IMR-90 (cell line): Measurements from ENCODE around the gene RFX3. TPM values are rescaled to one million over a fixed set of nuclear protein-coding genes. Genes with fewer than 3 reads are reported as not detected.
A peak's percentile ranks its signal among the peaks of the same experiment; 100 is the strongest.

Experiments used
- ATAC-seq: fragments of 200-7000 bp; cut with Tn5 transposase; 2 replicates; pipeline ENCODE4 v1.9.1; 2020; ENCODE audit warnings: low read depth, mild to moderate bottlenecking, moderate library complexity
- BruUV-seq: library from RNA; stranded (reverse); fragments of 400-500 nt; replicated peaks from 2 replicates; lab custom pipeline; 2021; lab: Mats Ljungman, UMichigan
- CTCF ChIA-PET: fragments of 300-600 bp; formaldehyde crosslinking; extraction: SDS; loops from one replicate; lab custom pipeline; 2021; ENCODE audit warnings: antibody characterized with exemption; lab: Yijun Ruan, JAX
- POLR2A ChIA-PET: fragments of 300-600 bp; sonication (Branson Sonifier 250); formaldehyde crosslinking; loops from one replicate; lab custom pipeline; 2022; ENCODE audit warnings: antibody characterized with exemption; ENCODE audit not compliant: unreplicated experiment; lab: Charles Lee
- DNase-seq: peaks from one replicate; pipeline ENCODE4 v3.0.0; 2013
- H2AFZ ChIP-seq: replicated peaks from 2 replicates; pipeline ENCODE3; 2013; ENCODE audit warnings: low read length, mild to moderate bottlenecking; ENCODE audit not compliant: poor library complexity
- H2AK5ac ChIP-seq: 2 replicates; pipeline ENCODE4 v1.6.1; 2013; ENCODE audit warnings: low read depth, low read length, inconsistent platforms
- H2AK9ac ChIP-seq: replicated peaks from 2 replicates; pipeline ENCODE3; 2013; ENCODE audit warnings: mild to moderate bottlenecking, low read depth, low read length, moderate library complexity; ENCODE audit not compliant: poor library complexity
- H2BK120ac ChIP-seq: 2 replicates; pipeline ENCODE4 v1.6.1; 2013; ENCODE audit warnings: low read depth, low read length, inconsistent platforms
- H2BK15ac ChIP-seq: 3 replicates; pipeline ENCODE4 v1.6.1; 2013; ENCODE audit warnings: low read depth, low read length, inconsistent platforms
- H2BK20ac ChIP-seq: 2 replicates; pipeline ENCODE4 v1.6.1; 2013; ENCODE audit warnings: low read depth, mild to moderate bottlenecking, inconsistent platforms, low read length, moderate library complexity
- H2BK5ac ChIP-seq: 2 replicates; pipeline ENCODE4 v1.6.1; 2013; ENCODE audit warnings: mild to moderate bottlenecking, low read depth, low read length, inconsistent platforms; ENCODE audit not compliant: poor library complexity, severe bottlenecking
- H3K14ac ChIP-seq: replicated peaks from 2 replicates; pipeline ENCODE4 v1.6.1; 2013; ENCODE audit warnings: low read depth, low read length, inconsistent platforms
- H3K18ac ChIP-seq: 2 replicates; pipeline ENCODE4 v1.6.1; 2013; ENCODE audit warnings: low read depth, low read length, control low read depth
- H3K23ac ChIP-seq: 2 replicates; pipeline ENCODE4 v1.6.1; 2013; ENCODE audit warnings: low read depth, low read length, inconsistent platforms
- H3K27ac ChIP-seq: 2 replicates; pipeline ENCODE4 v1.5.1; 2013; ENCODE audit warnings: mild to moderate bottlenecking, control low read depth, low read length; ENCODE audit not compliant: insufficient read depth
- H3K27me3 ChIP-seq: 2 replicates; pipeline ENCODE4 v1.6.1; 2013; ENCODE audit warnings: low read length; ENCODE audit not compliant: control insufficient read depth, insufficient read depth
- H3K36me3 ChIP-seq: 2 replicates; pipeline ENCODE4 v1.6.1; 2013; ENCODE audit warnings: low read length, mixed read lengths; ENCODE audit not compliant: control insufficient read depth, insufficient read depth
- H3K4ac ChIP-seq: 2 replicates; pipeline ENCODE4 v1.6.1; 2013; ENCODE audit warnings: low read depth, low read length, inconsistent platforms
- H3K4me1 ChIP-seq: 2 replicates; pipeline ENCODE4 v1.6.1; 2013; ENCODE audit warnings: low read length, mixed read lengths; ENCODE audit not compliant: control insufficient read depth, insufficient read depth
- H3K4me2 ChIP-seq: 2 replicates; pipeline ENCODE4 v1.6.1; 2013; ENCODE audit warnings: low read depth, mild to moderate bottlenecking, control low read depth, low read length, moderate library complexity
- H3K4me3 ChIP-seq: 2 replicates; pipeline ENCODE4 v1.5.1; 2013; ENCODE audit warnings: low read depth, mild to moderate bottlenecking, control low read depth, low read length, moderate library complexity; ENCODE audit not compliant: insufficient read depth
- H3K56ac ChIP-seq: 2 replicates; pipeline ENCODE4 v1.6.1; 2013; ENCODE audit warnings: low read length, inconsistent platforms; ENCODE audit not compliant: insufficient read depth; ENCODE audit errors: extremely low read depth
- H3K79me1 ChIP-seq, 2 experiments: 2 replicates each; pipeline ENCODE4 v1.6.1; 2013; ENCODE audit warnings: low read length in 2 of 2, inconsistent platforms in 1 of 2, low read depth in 1 of 2
- H3K9ac ChIP-seq: 2 replicates; pipeline ENCODE4 v1.6.1; 2013; ENCODE audit warnings: low read depth, low read length, control low read depth
- H3K9me1 ChIP-seq: 2 replicates; pipeline ENCODE4 v1.6.1; 2013; ENCODE audit warnings: low read length, inconsistent platforms; ENCODE audit not compliant: insufficient read depth
- H3K9me3 ChIP-seq: 2 replicates; pipeline ENCODE4 v1.6.1; 2013; ENCODE audit warnings: low read length; ENCODE audit not compliant: control insufficient read depth, insufficient read depth
- H4K20me1 ChIP-seq: 2 replicates; pipeline ENCODE4 v1.6.1; 2013; ENCODE audit warnings: low read length, inconsistent platforms; ENCODE audit not compliant: insufficient read depth
- H4K5ac ChIP-seq: 2 replicates; pipeline ENCODE4 v1.6.1; 2013; ENCODE audit warnings: mild to moderate bottlenecking, low read depth, low read length, control low read depth
- H4K8ac ChIP-seq, 2 experiments: 2 replicates each; pipeline ENCODE4 v1.6.1; 2013; ENCODE audit warnings: low read depth in 2 of 2, low read length in 2 of 2, control low read depth in 1 of 2, inconsistent platforms in 1 of 2
- H4K91ac ChIP-seq: 2 replicates; pipeline ENCODE4 v1.6.1; 2013; ENCODE audit warnings: low read depth, low read length, inconsistent platforms; ENCODE audit not compliant: insufficient read depth
- BHLHE40 ChIP-seq: fragments of 150-350 bp; IDR thresholded peaks from 2 replicates; pipeline ENCODE4 v1.6.1; 2016; ENCODE audit warnings: mild to moderate bottlenecking, low read depth, low read length
- CEBPB ChIP-seq: IDR thresholded peaks from 2 replicates; pipeline ENCODE4 v1.6.1; 2012; ENCODE audit warnings: low read depth, low read length, improper control_type of control experiment
- CHD1 ChIP-seq: IDR thresholded peaks from 2 replicates; pipeline ENCODE4 v1.6.1; 2012; ENCODE audit warnings: low read depth, low read length, improper control_type of control experiment
- FOS ChIP-seq: fragments of 150-350 bp; IDR thresholded peaks from 2 replicates; pipeline ENCODE4 v1.6.1; 2016; ENCODE audit warnings: low read depth, low read length
- MAFK ChIP-seq: IDR thresholded peaks from 2 replicates; pipeline ENCODE4 v1.6.1; 2012; ENCODE audit warnings: low read depth, low read length, improper control_type of control experiment
- MAZ ChIP-seq: IDR thresholded peaks from 2 replicates; pipeline ENCODE4 v1.6.1; 2012; ENCODE audit warnings: low read depth, mild to moderate bottlenecking, low read length, improper control_type of control experiment, moderate library complexity, borderline replicate concordance
- MXI1 ChIP-seq: IDR thresholded peaks from 2 replicates; pipeline ENCODE4 v1.6.1; 2012; ENCODE audit warnings: low read depth, mild to moderate bottlenecking, low read length, moderate library complexity, borderline replicate concordance
- NFE2L2 ChIP-seq: fragments of 150-350 bp; IDR thresholded peaks from 2 replicates; pipeline ENCODE4 v1.6.1; 2016; ENCODE audit warnings: low read depth, mild to moderate bottlenecking, low read length
- POLR2A ChIP-seq: IDR thresholded peaks from 2 replicates; pipeline ENCODE4 v1.6.1; 2012; ENCODE audit warnings: mild to moderate bottlenecking, low read depth, low read length
- RAD21 ChIP-seq: IDR thresholded peaks from 2 replicates; pipeline ENCODE4 v1.6.1; 2012; ENCODE audit warnings: low read length, improper control_type of control experiment
- RCOR1 ChIP-seq: IDR thresholded peaks from 2 replicates; pipeline ENCODE4 v1.6.1; 2012; ENCODE audit warnings: mild to moderate bottlenecking, low read length, improper control_type of control experiment; ENCODE audit not compliant: insufficient replicate concordance
- RFX5 ChIP-seq: IDR thresholded peaks from 2 replicates; pipeline ENCODE4 v1.8.0; 2012; ENCODE audit warnings: low read depth, mild to moderate bottlenecking, low read length, moderate library complexity
- SMC3 ChIP-seq: fragments of 150-350 bp; IDR thresholded peaks from 2 replicates; pipeline ENCODE4 v1.6.1; 2016; ENCODE audit warnings: low read depth, mild to moderate bottlenecking, antibody characterized with exemption, low read length, moderate library complexity
- USF2 ChIP-seq: fragments of 150-350 bp; IDR thresholded peaks from 2 replicates; pipeline ENCODE4 v1.6.1; 2017; ENCODE audit warnings: mild to moderate bottlenecking, antibody characterized with exemption, low read length, low read depth
- WGBS, 2 experiments: methylation state at CpG; one replicate each; pipeline versions ENCODE4 v1.1.5 to v1.1.7; 2013; ENCODE audit warnings: missing lambda C conversion rate in 2 of 2; ENCODE audit not compliant: insufficient read length in 1 of 2; ENCODE audit errors: extremely low coverage in 2 of 2; 5-methylcytosine and 5-hydroxymethylcytosine counted together
- dilution Hi-C: fragments of 300-500 bp; cut with HindIII; formaldehyde crosslinking; loops from one replicate; pipeline ENCODE4 v1.14.3; 2018; ENCODE audit warnings: low sequenced_read_pairs; ENCODE audit not compliant: unreplicated experiment
- in situ Hi-C: fragments of 300-500 bp; cut with MboI; formaldehyde crosslinking; loops from 3 replicates; pipeline ENCODE4 v1.14.3; 2019; ENCODE audit warnings: low sequenced_read_pairs, inconsistent platforms, mixed read lengths
- intact Hi-C: fragments of 100-400 bp; cut with micrococcal nuclease; formaldehyde crosslinking; loops from 2 replicates; pipeline ENCODE4 v1.10.0; 2022
- polyA plus RNA-seq, 3 experiments: library from polyadenylated mRNA; depleted of rRNA; stranded (reverse); fragments of >200 nt; gene quantifications; 2 replicates each; pipeline ENCODE4 v1.2.3, GENCODE V29; 2012; ENCODE audit warnings: low replicate concordance in 1 of 3
- total RNA-seq: library from RNA; depleted of rRNA; stranded (reverse); fragments of >200 nt; gene quantifications from 2 replicates; pipeline ENCODE4 v1.2.3, GENCODE V29; 2012
- TF ChIP-seq, protein P1 (sequence below): conservative IDR thresholded peaks from 2 replicates; pipeline ENCODE4 v1.5.1; 2012; ENCODE audit warnings: mild to moderate bottlenecking, low read depth, low read length, improper control_type of control experiment
- TF ChIP-seq, protein P2 (sequence below): fragments of 150-350 bp; IDR thresholded peaks from 2 replicates; pipeline ENCODE4 v1.6.1; 2016; ENCODE audit warnings: low read depth, mild to moderate bottlenecking, low read length, moderate library complexity, borderline replicate concordance

Gene RFX3
- total and polyA plus RNA-seq, 2 of the 4 experiments (the other 2 are of a cell fraction): 1.7 to 2.7 TPM

DNA sequence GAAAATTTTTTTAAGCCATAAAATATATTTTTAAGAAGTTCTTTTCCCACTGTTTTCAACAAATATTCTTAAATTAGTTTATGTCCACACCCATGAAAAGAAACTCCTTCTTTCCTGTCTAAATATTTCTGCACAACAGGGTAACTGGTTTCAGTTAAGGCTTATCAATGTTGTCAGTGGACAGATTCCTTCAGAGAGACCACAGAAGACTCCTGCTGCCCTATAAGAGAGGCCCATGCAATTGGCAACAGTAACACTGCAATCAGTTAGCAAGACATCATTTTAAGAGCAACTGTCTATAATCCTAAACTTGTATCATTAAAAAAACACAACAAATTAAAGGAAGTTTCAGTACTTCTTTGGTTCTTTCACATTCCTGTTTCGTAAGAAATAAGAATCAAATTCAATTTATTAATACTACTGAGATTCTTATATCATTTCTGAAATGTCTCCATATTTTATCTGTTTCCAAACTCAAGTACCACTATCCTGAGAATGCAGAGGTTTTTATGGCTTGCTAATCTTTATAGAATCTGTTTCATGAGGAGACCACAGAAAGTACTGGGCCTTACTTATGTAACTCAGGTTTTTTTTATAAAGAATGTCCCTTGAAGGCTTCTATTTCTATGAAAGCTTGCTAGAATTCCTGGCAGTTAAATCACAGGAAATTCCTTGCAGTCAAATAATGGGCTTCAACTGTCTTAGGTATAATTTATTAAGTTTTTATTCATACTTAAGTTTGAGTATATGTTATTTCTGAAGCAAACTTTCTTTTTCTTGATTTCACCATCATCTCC lies 240.2 kb downstream of the RFX3 start:
- H3K14ac ChIP-seq: no peak overlapping the region
- no peak overlapping the region for H2BK5ac ChIP-seq
- no peaks in the 10 kb centered on the region for H3K9me3 ChIP-seq
- no peak overlapping the region for H3K23ac ChIP-seq
- TF ChIP-seq CHD1 (no peak), MAFK (no peak), NFE2L2 (no peak), RCOR1 (no peak), SMC3 (no peak), USF2 (no peak), FOS (no peak), BHLHE40 (no peak), MAZ (no peak), RAD21 (no peak), POLR2A (no peak), RFX5 (no peak), MXI1 (no peak), CEBPB (no peak)
- TF ChIP-seq, protein P1, sequence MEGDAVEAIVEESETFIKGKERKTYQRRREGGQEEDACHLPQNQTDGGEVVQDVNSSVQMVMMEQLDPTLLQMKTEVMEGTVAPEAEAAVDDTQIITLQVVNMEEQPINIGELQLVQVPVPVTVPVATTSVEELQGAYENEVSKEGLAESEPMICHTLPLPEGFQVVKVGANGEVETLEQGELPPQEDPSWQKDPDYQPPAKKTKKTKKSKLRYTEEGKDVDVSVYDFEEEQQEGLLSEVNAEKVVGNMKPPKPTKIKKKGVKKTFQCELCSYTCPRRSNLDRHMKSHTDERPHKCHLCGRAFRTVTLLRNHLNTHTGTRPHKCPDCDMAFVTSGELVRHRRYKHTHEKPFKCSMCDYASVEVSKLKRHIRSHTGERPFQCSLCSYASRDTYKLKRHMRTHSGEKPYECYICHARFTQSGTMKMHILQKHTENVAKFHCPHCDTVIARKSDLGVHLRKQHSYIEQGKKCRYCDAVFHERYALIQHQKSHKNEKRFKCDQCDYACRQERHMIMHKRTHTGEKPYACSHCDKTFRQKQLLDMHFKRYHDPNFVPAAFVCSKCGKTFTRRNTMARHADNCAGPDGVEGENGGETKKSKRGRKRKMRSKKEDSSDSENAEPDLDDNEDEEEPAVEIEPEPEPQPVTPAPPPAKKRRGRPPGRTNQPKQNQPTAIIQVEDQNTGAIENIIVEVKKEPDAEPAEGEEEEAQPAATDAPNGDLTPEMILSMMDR: no peak
- TF ChIP-seq, protein P2, sequence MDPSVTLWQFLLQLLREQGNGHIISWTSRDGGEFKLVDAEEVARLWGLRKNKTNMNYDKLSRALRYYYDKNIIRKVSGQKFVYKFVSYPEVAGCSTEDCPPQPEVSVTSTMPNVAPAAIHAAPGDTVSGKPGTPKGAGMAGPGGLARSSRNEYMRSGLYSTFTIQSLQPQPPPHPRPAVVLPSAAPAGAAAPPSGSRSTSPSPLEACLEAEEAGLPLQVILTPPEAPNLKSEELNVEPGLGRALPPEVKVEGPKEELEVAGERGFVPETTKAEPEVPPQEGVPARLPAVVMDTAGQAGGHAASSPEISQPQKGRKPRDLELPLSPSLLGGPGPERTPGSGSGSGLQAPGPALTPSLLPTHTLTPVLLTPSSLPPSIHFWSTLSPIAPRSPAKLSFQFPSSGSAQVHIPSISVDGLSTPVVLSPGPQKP: no peak
- CTCF ChIA-PET: no interaction called here
- no peaks in the 10 kb centered on the region for H4K20me1 ChIP-seq
- H3K56ac ChIP-seq: no peak overlapping the region
- no peak overlapping the region for H2BK15ac ChIP-seq
- no peak overlapping the region for H2AFZ ChIP-seq
- no peak overlapping the region for H2AK5ac ChIP-seq
- no peak overlapping the region for H2AK9ac ChIP-seq
- H2BK20ac ChIP-seq: no peak overlapping the region
- H3K18ac ChIP-seq: no peak overlapping the region
- no peak overlapping the region for H3K9ac ChIP-seq
- no peak for ATAC-seq
- H3K4me3 ChIP-seq: no peak overlapping the region
- no peak overlapping the region for H2BK120ac ChIP-seq
- no peak overlapping the region for H4K91ac ChIP-seq
- H3K36me3 ChIP-seq: no peaks in the 10 kb centered on the region
- POLR2A ChIA-PET: no interaction called here
- no peaks in the 10 kb centered on the region for H3K9me1 ChIP-seq
- H3K4me1 ChIP-seq: no peaks in the 10 kb centered on the region
- dilution Hi-C loops (no loop called here), intact Hi-C loops (no loop called here), in situ Hi-C loops (no loop called here)
- DNase-seq: peak; percentile 37
- no peak overlapping the region for H3K4ac ChIP-seq
- no peak overlapping the region for H3K4me2 ChIP-seq
- no peak overlapping the region for H3K27ac ChIP-seq
- whole genome bisulfite sequencing, 2 experiments: no CpG with 5 or more reads among the region's 1 CpG
- no peak overlapping the region for H4K5ac ChIP-seq
- H3K79me1 ChIP-seq: no peaks in the 10 kb centered on the region
- BruUV-seq: no TSS peak
- H4K8ac ChIP-seq: no peak overlapping the region
- H3K27me3 ChIP-seq: no peaks in the 10 kb centered on the region
